ENCODE data around the gene ECE1.
"Not testable (repeated sequence)": the region's sequence is repeated elsewhere in the genome, so short reads cannot be mapped to it uniquely, and the experiment has no call there.

ECE1 gene

GRCh38 chr1:21216835-21217811, 73.1 kb downstream of the ECE1 start:
- DNase-seq: peak; percentile 71

- no peak for DNase-seq
Measured at GRCh38 chr1:21212126-21212525, 78.1 kb downstream of the ECE1 start.

GRCh38 chr1:21208137-21208700, 82.0 kb downstream of the ECE1 start:
- DNase-seq: not testable (repeated sequence)

DNA sequence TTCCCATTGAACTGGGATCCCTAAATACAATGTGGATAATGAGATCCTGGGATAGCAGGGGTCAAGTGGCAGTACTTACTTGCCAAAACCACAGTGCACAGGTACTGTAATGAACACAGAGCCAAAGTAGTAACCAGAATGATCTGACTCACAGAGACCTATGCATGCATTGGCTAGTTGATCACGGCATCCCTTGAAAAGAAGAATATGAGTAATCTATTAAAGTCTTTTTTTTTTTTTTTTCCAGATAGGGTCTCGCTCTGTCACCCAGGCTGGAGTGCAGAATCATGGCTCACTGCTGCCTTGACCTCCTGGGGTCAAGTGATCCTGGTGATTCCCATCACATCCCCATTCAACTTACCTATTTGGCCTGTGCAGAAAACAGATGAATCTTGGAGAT, 84.1 kb downstream of the ECE1 start:
- DNase-seq: no peak

GRCh38 chr1:21205416-21205815, 84.8 kb downstream of the ECE1 start:
- no peak for DNase-seq

- no peak for DNase-seq
Measured at GRCh38 chr1:21201650-21202049, 88.6 kb downstream of the ECE1 start.

- DNase-seq: not testable (repeated sequence)
Measured at GRCh38 chr1:21201238-21201637, 89.0 kb downstream of the ECE1 start.

DNA sequence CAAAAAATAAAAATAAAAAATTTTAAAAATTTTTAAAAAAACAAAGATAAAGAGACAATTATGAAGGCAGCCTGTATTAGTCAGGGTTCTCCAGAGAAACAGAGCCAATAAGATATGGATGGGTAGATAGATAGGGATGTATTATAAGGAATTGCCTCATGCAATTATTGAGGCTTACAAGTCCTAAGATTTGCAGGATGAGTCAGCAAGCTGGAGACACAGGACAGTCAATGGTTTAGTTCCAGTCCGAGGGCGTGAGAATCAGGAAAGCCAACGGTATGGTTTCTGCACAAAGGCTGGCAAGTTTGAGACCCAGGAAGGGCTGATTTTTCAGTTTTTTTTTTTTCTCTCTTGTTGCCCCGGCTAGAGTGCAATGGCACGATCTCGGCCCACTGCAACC, 89.5 kb downstream of the ECE1 start:
- no peak for DNase-seq

- DNase-seq: peak; percentile 38
Measured at GRCh38 chr1:21198929-21199328, 91.3 kb downstream of the ECE1 start.

- no peak for DNase-seq
Measured at GRCh38 chr1:21192871-21193270, 97.4 kb downstream of the ECE1 start.

GRCh38 chr1:21192284-21192683, 98.0 kb downstream of the ECE1 start:
- no peak for DNase-seq

- DNase-seq: not testable (repeated sequence)
Measured at GRCh38 chr1:21190771-21191170, 99.5 kb downstream of the ECE1 start.

DNA sequence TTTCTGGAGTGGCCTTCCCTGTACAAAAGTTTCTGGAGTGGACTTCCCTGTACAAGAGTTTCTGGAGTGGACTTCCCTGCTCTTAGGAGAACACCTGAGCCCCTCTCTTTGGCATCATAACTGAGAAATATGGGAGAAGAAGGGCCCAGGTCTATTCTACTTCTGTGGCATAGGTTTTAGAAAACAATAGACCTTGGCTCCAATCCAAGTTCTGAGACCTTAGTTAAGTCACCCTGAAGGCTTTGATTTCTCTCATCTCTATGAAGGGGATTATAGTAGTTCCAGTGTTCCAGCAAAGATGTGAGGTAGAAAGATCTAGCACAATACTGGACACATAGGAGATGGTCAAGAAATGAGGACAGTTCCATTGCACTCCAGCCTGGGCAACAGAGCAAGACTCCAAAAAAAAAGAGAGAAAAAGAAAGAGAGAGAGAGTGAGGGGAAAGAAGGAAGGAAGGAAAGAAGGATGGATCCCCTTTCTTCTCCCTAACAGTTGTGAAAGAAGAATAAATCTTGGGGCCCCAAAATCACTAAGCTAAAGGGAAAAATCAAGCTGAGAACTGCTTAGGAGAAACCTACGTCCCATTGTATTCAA, 100.3 kb downstream of the ECE1 start:
- peak; percentile 22 for DNase-seq

DNA sequence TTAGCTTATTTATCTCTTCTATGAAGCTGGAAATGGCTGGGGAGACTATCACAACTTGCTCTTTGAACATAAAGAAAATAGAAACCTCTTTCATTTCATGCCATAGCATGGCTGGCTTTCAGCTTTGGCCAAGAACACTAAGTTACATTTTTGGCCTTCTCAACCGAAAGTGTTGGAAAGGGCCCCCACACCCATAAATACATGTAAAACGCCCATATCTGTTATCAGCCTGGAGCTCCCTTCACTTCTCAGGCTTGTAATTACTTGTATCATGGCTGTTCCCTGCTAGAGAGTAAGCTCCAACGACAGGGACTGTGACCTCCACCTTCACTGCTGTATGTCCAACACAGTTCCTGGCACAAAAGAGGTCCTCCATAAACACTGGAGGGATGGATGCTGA, 100.8 kb downstream of the ECE1 start:
- DNase-seq: no peak

GRCh38 chr1:21188235-21188634, 102.0 kb downstream of the ECE1 start:
- no peak for DNase-seq

DNA sequence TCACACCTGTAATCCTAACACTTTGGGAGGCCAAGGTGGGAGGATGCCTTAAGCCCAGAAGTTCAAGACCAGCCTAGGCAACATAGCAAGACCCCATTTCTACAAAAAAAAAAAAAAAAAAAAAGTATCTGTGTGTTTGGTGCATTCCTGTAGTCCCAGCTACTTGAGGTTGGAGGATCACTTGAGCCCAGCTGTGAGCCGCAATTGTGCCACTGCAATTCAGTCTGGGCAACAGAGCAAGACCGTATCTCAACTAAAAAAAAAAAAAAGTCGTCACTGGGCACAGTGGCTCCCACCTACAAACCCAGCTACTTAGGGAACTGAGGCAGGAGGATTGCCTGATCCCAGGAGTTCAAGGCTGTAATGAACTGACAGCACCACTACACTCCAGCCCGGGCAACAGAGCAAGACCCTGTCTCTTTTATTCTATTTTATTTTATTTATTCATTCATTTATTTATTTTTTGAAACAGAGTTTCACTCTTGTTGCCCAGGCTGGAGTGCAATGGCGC, 105.0 kb downstream of the ECE1 start:
- no peak for DNase-seq

- DNase-seq: no peak
Measured at GRCh38 chr1:21184276-21184675, 106.0 kb downstream of the ECE1 start.

DNA sequence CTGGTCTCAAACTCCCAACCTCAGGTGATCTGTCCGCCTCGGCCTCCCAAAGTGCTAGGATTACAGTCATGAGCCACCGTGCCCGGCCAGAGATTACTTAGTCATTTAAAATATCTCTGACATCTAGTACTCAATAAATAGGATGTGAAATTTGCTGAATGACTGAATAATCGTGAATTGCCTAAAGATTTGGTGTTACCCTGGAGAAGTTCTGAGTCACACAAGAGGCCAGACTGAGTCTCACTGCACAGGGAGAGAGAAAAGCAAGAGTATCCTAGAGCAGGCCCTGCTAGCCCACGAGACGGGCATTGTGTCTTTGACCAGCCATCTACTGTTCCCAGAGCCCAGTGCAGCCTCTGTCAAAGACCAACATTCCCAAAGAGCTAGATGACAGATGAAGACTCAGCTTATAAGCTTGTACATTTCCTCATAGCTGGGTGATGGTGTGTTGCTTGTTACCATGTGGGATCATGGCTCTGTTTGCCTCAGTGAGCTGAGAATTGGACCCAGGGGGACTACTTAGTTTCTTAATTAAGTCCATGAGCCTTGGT, 108.0 kb downstream of the ECE1 start:
- DNase-seq: no peak

DNA sequence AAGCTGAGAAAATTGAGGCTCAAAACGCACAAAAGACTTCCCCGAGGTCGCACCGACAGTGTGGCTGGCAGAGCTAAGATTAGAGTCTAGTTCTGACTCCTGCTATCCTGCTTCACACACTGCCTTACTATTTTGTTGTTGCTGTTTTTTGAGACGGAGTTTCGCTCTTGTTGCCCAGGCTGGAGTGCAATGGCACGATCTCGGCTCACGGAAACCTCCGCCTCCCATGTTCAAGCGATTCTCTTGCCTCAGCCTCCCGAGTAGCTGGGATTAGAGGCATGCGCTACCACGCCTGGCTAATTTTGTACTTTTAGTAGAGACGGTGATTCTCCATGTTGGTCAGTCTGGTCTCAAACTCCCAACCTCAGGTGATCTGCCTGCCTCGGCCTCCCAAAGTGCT, 112.0 kb downstream of the ECE1 start:
- DNase-seq: not testable (repeated sequence)

GRCh38 chr1:21176586-21177555, 113.4 kb downstream of the ECE1 start, which contains the start of gene EIF4G3:
EIF4G3 (minus strand) TSS chr1:21176897; CDS start chr1:21002742, 174,155 bp downstream.
- DNase-seq: peak; percentile 99

DNA sequence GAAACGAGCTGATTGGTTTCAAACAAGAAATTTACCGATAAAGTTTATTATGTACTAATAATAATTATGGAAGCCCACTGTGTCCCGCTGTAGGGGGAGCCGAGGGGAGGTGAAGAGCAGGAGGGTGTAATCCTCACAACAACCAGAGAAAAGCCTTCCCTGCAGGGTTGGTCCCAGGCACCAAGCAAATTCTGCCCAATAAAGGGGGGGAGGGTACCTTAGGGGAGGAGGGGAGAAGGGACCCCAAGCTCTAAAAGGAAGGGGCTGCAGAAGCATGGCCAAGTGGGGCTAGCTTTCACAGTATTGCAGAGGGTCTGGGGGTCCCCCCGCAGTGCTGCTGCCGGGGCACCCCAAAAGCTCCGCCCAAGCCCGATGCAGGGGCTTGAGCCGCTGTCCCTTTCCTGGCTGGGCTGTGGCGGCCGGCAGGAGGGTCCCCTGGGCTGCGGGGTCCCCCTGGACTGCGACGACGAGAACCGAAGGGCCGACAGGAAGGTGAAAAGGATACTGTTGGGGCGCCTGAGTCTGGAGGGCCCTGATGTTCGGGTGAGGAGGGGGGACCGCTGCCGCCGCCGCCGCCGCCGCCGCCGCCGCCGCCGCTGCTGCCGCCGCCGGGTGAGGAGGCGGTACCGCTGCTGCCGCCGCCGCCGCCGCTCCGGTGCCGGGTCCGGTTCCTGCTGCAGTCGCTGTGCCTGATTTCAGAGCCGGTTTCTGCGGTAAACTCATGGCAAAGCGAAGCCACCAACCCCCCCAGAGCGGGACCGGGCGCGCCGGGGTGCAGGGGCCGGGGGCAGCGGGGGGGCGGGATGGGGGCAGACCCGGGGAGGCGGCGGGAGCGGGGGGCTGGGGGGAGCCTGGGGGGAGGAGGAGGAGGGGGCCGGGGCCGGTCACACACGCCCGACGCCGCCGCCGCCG, 114.3 kb downstream of the ECE1 start:
- DNase-seq: peak; percentile 60
